ENCODE data around the gene ETDB.
A peak's percentile ranks its signal among the peaks of the same experiment; 100 is the strongest.

The ETDB gene

GRCh38 chrX:135086197-135086854 lies 34.0 kb downstream of the ETDB start:
- peak; percentile 46 for DNase-seq (ENCODE audit: low spot score)

GRCh38 chrX:135081693-135082404 lies 38.5 kb downstream of the ETDB start:
- in situ Hi-C loops (cut with MboI; ENCODE audit: low pct_unique_long_range_greater_than_20kb, low sequenced_read_pairs, unreplicated experiment) = no loop called here
- TF ChIP-seq CTCF (IDR thresholded peaks at IDR 0.05; ENCODE audit: extremely low read depth, insufficient read depth, missing control alignments) = no peak

More at GRCh38 chrX:135086197-135086854, 34.0 kb downstream of the ETDB start:
- in situ Hi-C loops (cut with MboI; ENCODE audit: low pct_unique_long_range_greater_than_20kb, low sequenced_read_pairs, unreplicated experiment) = no loop called here
- TF ChIP-seq CTCF (IDR thresholded peaks at IDR 0.05; ENCODE audit: extremely low read depth, insufficient read depth, missing control alignments) = peak; percentile 75

More at GRCh38 chrX:135081693-135082404, 38.5 kb downstream of the ETDB start:
- DNase-seq (ENCODE audit: low spot score) = no peak

Measured in GM13977 (cell line).